PC-9 (cell line): ENCODE results near the gene HOOK2. TPM values are rescaled to one million over a fixed set of nuclear protein-coding genes. Genes with fewer than 3 reads are reported as not detected.

Experiments
- BruUV-seq: library from RNA; stranded (reverse); fragments of 400-500 nt; replicated peaks from 2 replicates; lab custom pipeline; 2021; lab: Mats Ljungman, UMichigan
- CTCF ChIA-PET: fragments of 300-600 bp; sonication (Branson Sonifier 250); formaldehyde crosslinking; loops from one replicate; lab custom pipeline; 2022; ENCODE audit warnings: antibody characterized with exemption; lab: Charles Lee
- POLR2A ChIA-PET: fragments of 300-600 bp; sonication (Branson Sonifier 250); formaldehyde crosslinking; loops from one replicate; lab custom pipeline; 2022; ENCODE audit warnings: antibody characterized with exemption; ENCODE audit not compliant: unreplicated experiment; lab: Charles Lee
- DNase-seq, 2 experiments: peaks; one replicate each; pipeline versions ENCODE4 v3.0.0 to v3.0.0-alpha.2; 2015 to 2022; ENCODE audit warnings: mixed read lengths in 1 of 2
- H2AFZ ChIP-seq: fragments of 200-600 bp; sonication (generic); 2 replicates; pipeline ENCODE4 v1.8.1; 2017; ENCODE audit warnings: antibody characterized with exemption
- H3F3A ChIP-seq: fragments of 200-600 bp; sonication (generic); 2 replicates; pipeline ENCODE4 v1.8.1; 2017; ENCODE audit warnings: antibody characterized with exemption, mild to moderate bottlenecking, low read depth; ENCODE audit not compliant: insufficient read depth
- H3K27ac ChIP-seq: fragments of 200-600 bp; sonication (generic); 2 replicates; pipeline ENCODE4 v1.6.1; 2016; ENCODE audit warnings: mixed run types
- H3K27me3 ChIP-seq: fragments of 200-600 bp; sonication (generic); 2 replicates; pipeline ENCODE4 v1.6.1; 2016; ENCODE audit warnings: low read depth, mixed run types; ENCODE audit not compliant: insufficient read depth
- H3K36me3 ChIP-seq: fragments of 200-600 bp; sonication (generic); 2 replicates; pipeline ENCODE4 v1.6.1; 2016; ENCODE audit warnings: low read depth, mixed run types
- H3K4me1 ChIP-seq: fragments of 200-600 bp; sonication (generic); replicated peaks from 2 replicates; pipeline ENCODE4 v1.6.1; 2016; ENCODE audit warnings: mixed run types; ENCODE audit not compliant: insufficient read depth
- H3K4me2 ChIP-seq: fragments of 200-600 bp; sonication (generic); 2 replicates; pipeline ENCODE4 v1.6.1; 2017; ENCODE audit warnings: mixed run types
- H3K4me3 ChIP-seq: fragments of 200-600 bp; sonication (generic); 2 replicates; pipeline ENCODE4 v1.6.1; 2016; ENCODE audit warnings: mixed run types
- H3K79me2 ChIP-seq: fragments of 200-600 bp; sonication (generic); 2 replicates; pipeline ENCODE4 v1.6.1; 2017; ENCODE audit warnings: low read depth, mixed run types
- H3K9me2 ChIP-seq: fragments of 200-600 bp; sonication (generic); 2 replicates; pipeline ENCODE4 v1.8.1; 2017; ENCODE audit warnings: mild to moderate bottlenecking; ENCODE audit not compliant: insufficient read depth
- H3K9me3 ChIP-seq: fragments of 200-600 bp; sonication (generic); 2 replicates; pipeline ENCODE4 v1.8.1; 2016; ENCODE audit warnings: low read depth; ENCODE audit not compliant: insufficient read depth
- H4K20me1 ChIP-seq: fragments of 200-600 bp; sonication (generic); 2 replicates; pipeline ENCODE4 v1.8.1; 2017; ENCODE audit not compliant: insufficient read depth
- CTCF ChIP-seq: fragments of 200-600 bp; sonication (generic); conservative IDR thresholded peaks from 2 replicates; pipeline ENCODE4 v1.6.1; 2017; ENCODE audit warnings: mixed run types, antibody characterized with exemption, mild to moderate bottlenecking, moderate library complexity
- EZH2 ChIP-seq: fragments of 200-600 bp; sonication (generic); IDR thresholded peaks from 2 replicates; pipeline ENCODE4 v1.8.0; 2017; ENCODE audit warnings: antibody characterized with exemption, low read depth
- intact Hi-C: fragments of 100-400 bp; cut with micrococcal nuclease; formaldehyde crosslinking; loops from one replicate; pipeline ENCODE4 v1.10.0; 2022; ENCODE audit not compliant: unreplicated experiment
- total RNA-seq: library from RNA; stranded (reverse); gene quantifications from 2 replicates; pipeline ENCODE4 v1.2.3, GENCODE V29; 2021

HOOK2 gene
- total RNA-seq, 1 experiment from 2014 or later, result 109 TPM

DNA sequence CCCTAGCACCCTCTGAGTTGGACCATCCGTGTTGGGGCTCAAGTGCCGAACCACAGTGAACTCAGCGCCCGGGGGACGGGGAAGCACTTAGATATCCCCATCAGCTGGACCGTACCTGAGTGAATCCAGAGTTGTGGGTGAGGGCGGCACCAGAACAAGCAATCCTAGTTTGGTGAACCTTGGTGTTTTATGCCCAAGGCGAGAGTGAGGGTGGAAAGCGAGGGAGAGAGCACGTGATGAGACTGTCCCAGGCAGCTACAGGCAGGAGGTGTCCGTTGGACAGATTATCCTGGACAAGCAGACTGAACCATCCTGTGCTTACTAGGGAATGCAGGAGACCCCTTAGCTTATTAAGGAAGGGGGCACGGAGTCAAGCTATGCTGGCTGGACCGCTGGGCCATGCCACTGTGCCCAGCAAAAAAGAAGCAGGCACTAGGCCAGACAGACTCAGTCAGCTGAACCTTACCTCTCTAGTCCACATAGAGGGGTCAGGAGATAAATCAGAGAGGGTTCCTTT is 37.5 kb downstream of the HOOK2 start:
- ChIA-PET CTCF (no interaction called here), POLR2A (no interaction called here)
- no peaks in the 10 kb centered on the region for H3K27me3 ChIP-seq
- peak overlapping the region; percentile 92 for H3K4me2 ChIP-seq
- peak overlapping the region; percentile 64 for H3K4me3 ChIP-seq
- no peak overlapping the region for H3K27ac ChIP-seq
- peaks cover 14% of the 10 kb centered on the region for H3K36me3 ChIP-seq
- no peaks in the 10 kb centered on the region for H3K9me2 ChIP-seq
- H3K79me2 ChIP-seq, result peaks cover 41% of the 10 kb centered on the region
- H3K4me1 ChIP-seq, result peaks cover 23% of the 10 kb centered on the region
- peaks cover 12% of the 10 kb centered on the region for H4K20me1 ChIP-seq
- H3F3A ChIP-seq, result peaks cover 22% of the 10 kb centered on the region; the same call in 1 of the 2 replicates
- no TSS peak for BruUV-seq
- intact Hi-C loops, result loop anchor here (1.0 kb wide), 2 partner anchors 37 to 57 kb away; partner anchors contain the start of genes DHPS and HOOK2
- no peak for TF ChIP-seq CTCF
- no peak for TF ChIP-seq EZH2
- no peak for DNase-seq
- peak overlapping the region; percentile 78 for H2AFZ ChIP-seq
- H3K9me3 ChIP-seq, result no peaks in the 10 kb centered on the region

- Histone ChIP-seq H3K4me1 (peaks cover 30% of the 10 kb centered on the region), H3F3A (peaks cover 29% of the 10 kb centered on the region; the same call in 1 of the 2 replicates), H2AFZ (peak within 1 kb of the TSS; percentile 78), H3K4me3 (peak within 1 kb of the TSS; percentile 64), H4K20me1 (peaks cover 18% of the 10 kb centered on the region), H3K36me3 (peaks cover 15% of the 10 kb centered on the region), H3K4me2 (peak within 1 kb of the TSS; percentile 92), H3K9me3 (no peaks in the 10 kb centered on the region), H3K27me3 (no peaks in the 10 kb centered on the region), H3K9me2 (no peaks in the 10 kb centered on the region), H3K79me2 (peaks cover 47% of the 10 kb centered on the region), H3K27ac (peak within 1 kb of the TSS; percentile 75)
- intact Hi-C loops, result loop anchor here (1.0 kb wide), 2 partner anchors 38 to 56 kb away; partner anchors contain the start of genes DHPS and HOOK2
- CTCF ChIA-PET, result interaction anchor here (0.5 kb wide), 1 partner anchor 24 kb away, joined by 3 read pairs; no protein-coding TSS in a partner anchor
- no peak for TF ChIP-seq EZH2
- BruUV-seq, result no TSS peak
- peak; percentile 94 to 100 for DNase-seq
- POLR2A ChIA-PET, result interaction anchor here (0.5 to 0.7 kb wide), 4 partner anchors 14 to 53 kb away, joined by 3 to 11 read pairs (median 5); no protein-coding TSS in a partner anchor
Measured at GRCh38 chr19:12736995-12737834, 38.1 kb downstream of the HOOK2 start, which contains the start of gene GET3. Gene GET3, plus strand, starts transcription at chr19:12737497. Its CDS starts 9 bp downstream, at chr19:12737506.

- H3K9me2 ChIP-seq, result no peaks in the 10 kb centered on the region
- H3K79me2 ChIP-seq, result peaks cover 59% of the 10 kb centered on the region
- CTCF ChIA-PET, result no interaction called here
- peaks cover 56% of the 10 kb centered on the region for H3F3A ChIP-seq
- DNase-seq, result no peak
- H3K27ac ChIP-seq, result peak overlapping the region; percentile 64
- peak overlapping the region; percentile 95 for H3K4me2 ChIP-seq
- H3K36me3 ChIP-seq, result 0 out of 2 replicates have a peak, but pooled peaks cover 16% of the 10 kb centered on the region
- peak overlapping the region; percentile 81 for H3K4me3 ChIP-seq
- intact Hi-C loops, result loop anchor here (1.0 kb wide), 1 partner anchor 10 kb away; the partner anchor contains the start of gene TNPO2
- TF ChIP-seq EZH2 (no peak), CTCF (peak; percentile 60)
- POLR2A ChIA-PET, result interaction anchor here (0.5 to 0.6 kb wide), 2 partner anchors 153 to 172 kb away, joined by 6 to 7 read pairs; no protein-coding TSS in a partner anchor
- H4K20me1 ChIP-seq, result peaks cover 46% of the 10 kb centered on the region
- H3K27me3 ChIP-seq, result no peaks in the 10 kb centered on the region
- H3K4me1 ChIP-seq, result peaks cover 29% of the 10 kb centered on the region
- no peaks in the 10 kb centered on the region for H3K9me3 ChIP-seq
- peak overlapping the region; percentile 72 for H2AFZ ChIP-seq
- BruUV-seq, result TSS peak; percentile 34
Measured at GRCh38 chr19:12733369-12734214, 41.8 kb downstream of the HOOK2 start.
